NT2/D1 (cell line): Measurements from ENCODE around the gene PALLD.

Source experiments
- DNase-seq: peaks from one replicate; pipeline ENCODE4 v3.0.0-alpha.2; 2011; ENCODE audit warnings: low read depth, low spot score
- H3K27me3 ChIP-seq: 2 replicates; pipeline ENCODE4 v1.6.0; 2011; ENCODE audit warnings: mild to moderate bottlenecking; ENCODE audit not compliant: insufficient read length, insufficient read depth
- H3K36me3 ChIP-seq: 2 replicates; pipeline ENCODE4 v1.6.1; 2011; ENCODE audit warnings: mild to moderate bottlenecking, low read length, mixed read lengths; ENCODE audit not compliant: insufficient read depth, insufficient read length
- H3K4me1 ChIP-seq: 2 replicates; pipeline ENCODE4 v1.5.1; 2011; ENCODE audit not compliant: insufficient read depth, insufficient read length
- H3K4me3 ChIP-seq: 2 replicates; pipeline ENCODE4 v1.5.1; 2011; ENCODE audit warnings: low read depth; ENCODE audit not compliant: insufficient read length
- H3K9ac ChIP-seq: 2 replicates; pipeline ENCODE4 v1.6.0; 2011; ENCODE audit warnings: low read depth; ENCODE audit not compliant: insufficient read length
- H3K9me3 ChIP-seq: 2 replicates; pipeline ENCODE4 v1.5.1; 2011; ENCODE audit warnings: mild to moderate bottlenecking, low read length; ENCODE audit not compliant: insufficient read depth
- SUZ12 ChIP-seq: IDR thresholded peaks from 2 replicates; pipeline ENCODE4 v1.6.1; 2011; ENCODE audit not compliant: insufficient read length, insufficient read depth; ENCODE audit errors: extremely low read depth
- YY1 ChIP-seq: IDR thresholded peaks from 2 replicates; pipeline ENCODE4 v1.6.1; 2011; ENCODE audit not compliant: insufficient read length, insufficient read depth
- ZNF274 ChIP-seq: IDR thresholded peaks from 2 replicates; pipeline ENCODE4 v1.6.1; 2011; ENCODE audit warnings: mild to moderate bottlenecking, low read depth, low read length

Gene PALLD

DNA sequence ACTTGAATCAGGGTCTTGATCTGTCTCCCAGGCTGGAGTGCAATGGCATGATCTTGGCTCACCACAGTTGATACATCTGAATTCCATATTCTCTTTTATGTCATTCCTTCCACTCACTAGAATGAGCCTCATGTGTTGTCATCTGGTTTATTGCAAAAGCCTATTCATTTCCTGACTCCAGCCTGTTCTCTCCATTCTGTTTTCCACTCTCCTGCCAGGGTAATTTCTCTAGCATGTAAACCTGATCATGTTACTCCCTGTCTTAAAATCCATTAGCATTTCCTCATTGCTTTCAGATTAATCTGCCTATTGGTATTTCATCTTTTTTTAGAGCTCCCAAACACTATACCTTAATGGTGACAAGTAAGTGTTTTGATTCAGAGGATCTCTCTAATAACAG is 12.2 kb upstream of the PALLD start:
- Histone ChIP-seq H3K36me3 (no peaks in the 10 kb centered on the region), H3K27me3 (peaks cover 27% of the 10 kb centered on the region), H3K9ac (no peak overlapping the region), H3K4me3 (no peak overlapping the region), H3K9me3 (no peaks in the 10 kb centered on the region), H3K4me1 (no peaks in the 10 kb centered on the region)
- no peak for DNase-seq
- no peak for TF ChIP-seq ZNF274
- TF ChIP-seq SUZ12 = no peak
- no peak for TF ChIP-seq YY1

GRCh38 chr4:168485156-168485910 is 11.5 kb upstream of the PALLD start:
- no peak overlapping the region for H3K4me3 ChIP-seq
- no peak for TF ChIP-seq SUZ12
- TF ChIP-seq ZNF274 = no peak
- no peak for TF ChIP-seq YY1
- H3K4me1 ChIP-seq = no peaks in the 10 kb centered on the region
- DNase-seq = no peak
- H3K9ac ChIP-seq = no peak overlapping the region
- H3K9me3 ChIP-seq = no peaks in the 10 kb centered on the region
- no peaks in the 10 kb centered on the region for H3K36me3 ChIP-seq
- H3K27me3 ChIP-seq = peaks cover 21% of the 10 kb centered on the region

DNA sequence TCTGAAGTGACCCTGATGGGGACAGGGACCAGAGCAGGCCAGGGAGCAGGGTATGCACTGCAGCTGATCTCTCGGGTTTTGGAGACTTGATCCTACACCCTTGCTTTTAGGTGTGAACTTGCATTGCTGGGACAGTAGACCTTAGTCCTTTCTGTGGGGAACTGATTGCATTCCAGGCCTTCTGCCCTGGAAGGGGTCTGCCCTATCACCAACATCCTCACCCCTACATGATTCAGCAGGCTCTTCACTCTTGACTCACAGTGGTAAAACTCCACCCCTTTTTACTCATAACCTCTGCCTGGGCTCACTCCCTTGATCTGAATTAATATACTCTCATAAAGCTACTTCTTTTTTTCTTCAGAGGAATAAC is 10.0 kb upstream of the PALLD start:
- H3K4me1 ChIP-seq = no peaks in the 10 kb centered on the region
- H3K27me3 ChIP-seq = peaks cover 6% of the 10 kb centered on the region
- H3K36me3 ChIP-seq = no peaks in the 10 kb centered on the region
- no peaks in the 10 kb centered on the region for H3K9me3 ChIP-seq
- no peak for TF ChIP-seq ZNF274
- no peak for TF ChIP-seq YY1
- no peak for TF ChIP-seq SUZ12
- H3K9ac ChIP-seq = no peak overlapping the region
- no peak for DNase-seq
- H3K4me3 ChIP-seq = no peak overlapping the region

- no peaks in the 10 kb centered on the region for H3K36me3 ChIP-seq
- no peaks in the 10 kb centered on the region for H3K4me1 ChIP-seq
- H3K9ac ChIP-seq = no peak overlapping the region
- no peak for DNase-seq
- H3K4me3 ChIP-seq = no peak overlapping the region
- TF ChIP-seq ZNF274 = no peak
- no peaks in the 10 kb centered on the region for H3K27me3 ChIP-seq
- no peaks in the 10 kb centered on the region for H3K9me3 ChIP-seq
These were observed 9.4 kb upstream of the PALLD start for GRCh38 chr4:168487282-168488035.

GRCh38 chr4:168488869-168489274 is 8.0 kb upstream of the PALLD start:
- Histone ChIP-seq H3K4me3 (no peak overlapping the region), H3K9me3 (no peaks in the 10 kb centered on the region), H3K36me3 (no peaks in the 10 kb centered on the region), H3K4me1 (no peaks in the 10 kb centered on the region), H3K27me3 (no peaks in the 10 kb centered on the region), H3K9ac (no peak overlapping the region)
- DNase-seq = no peak
- TF ChIP-seq SUZ12 (no peak), YY1 (no peak), ZNF274 (no peak)

GRCh38 chr4:168489616-168490015 is 7.2 kb upstream of the PALLD start:
- H3K9me3 ChIP-seq = no peaks in the 10 kb centered on the region
- H3K27me3 ChIP-seq = no peaks in the 10 kb centered on the region
- H3K4me1 ChIP-seq = no peaks in the 10 kb centered on the region
- DNase-seq = no peak
- H3K9ac ChIP-seq = no peak overlapping the region
- no peak overlapping the region for H3K4me3 ChIP-seq
- H3K36me3 ChIP-seq = no peaks in the 10 kb centered on the region
- TF ChIP-seq YY1 = no peak
- TF ChIP-seq ZNF274 = no peak
- TF ChIP-seq SUZ12 = no peak

GRCh38 chr4:168490711-168491110 is 6.1 kb upstream of the PALLD start:
- Histone ChIP-seq H3K9me3 (no peaks in the 10 kb centered on the region), H3K4me1 (no peaks in the 10 kb centered on the region), H3K4me3 (no peak overlapping the region), H3K27me3 (no peaks in the 10 kb centered on the region), H3K9ac (no peak overlapping the region), H3K36me3 (no peaks in the 10 kb centered on the region)
- TF ChIP-seq SUZ12 = no peak
- no peak for TF ChIP-seq YY1
- no peak for TF ChIP-seq ZNF274
- no peak for DNase-seq

- Histone ChIP-seq H3K4me3 (no peak overlapping the region), H3K9me3 (no peaks in the 10 kb centered on the region), H3K27me3 (no peaks in the 10 kb centered on the region), H3K9ac (no peak overlapping the region), H3K4me1 (no peaks in the 10 kb centered on the region), H3K36me3 (no peaks in the 10 kb centered on the region)
- TF ChIP-seq SUZ12 = no peak
- TF ChIP-seq ZNF274 = no peak
- no peak for TF ChIP-seq YY1
- DNase-seq = no peak
These were observed 5.3 kb upstream of the PALLD start for GRCh38 chr4:168491563-168491962.
